ENCODE data around the gene RHOD.

DNA sequence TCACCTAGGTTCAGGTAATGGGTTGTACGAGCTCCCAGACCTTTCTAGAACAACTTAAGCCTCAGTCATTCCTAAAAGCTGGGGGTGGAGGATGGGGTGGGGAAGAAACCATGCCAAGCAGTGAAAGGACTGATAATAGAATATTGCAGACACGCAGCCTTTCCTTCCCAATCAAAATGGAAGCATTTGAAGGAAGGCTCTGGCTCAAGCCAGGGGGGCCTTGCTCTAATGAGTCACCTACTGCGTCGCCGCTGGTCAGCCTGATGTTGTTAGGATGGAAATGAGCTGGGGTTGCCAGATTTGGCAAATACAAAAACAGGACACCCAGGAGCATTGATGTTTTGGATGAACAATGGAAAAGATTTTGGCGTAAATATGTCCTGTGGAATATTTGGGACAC lies 27.5 kb upstream of the RHOD start:
- no peak for TF ChIP-seq EGR1 (IDR thresholded peaks at IDR 0.05; ENCODE audit: borderline replicate concordance in 1 of 2, low read depth in 2 of 2, low read length in 2 of 2)
- no peak for TF ChIP-seq RAD21 (IDR thresholded peaks at IDR 0.05; ENCODE audit: insufficient read depth, low read depth, low read length)
- TF ChIP-seq, protein P1, sequence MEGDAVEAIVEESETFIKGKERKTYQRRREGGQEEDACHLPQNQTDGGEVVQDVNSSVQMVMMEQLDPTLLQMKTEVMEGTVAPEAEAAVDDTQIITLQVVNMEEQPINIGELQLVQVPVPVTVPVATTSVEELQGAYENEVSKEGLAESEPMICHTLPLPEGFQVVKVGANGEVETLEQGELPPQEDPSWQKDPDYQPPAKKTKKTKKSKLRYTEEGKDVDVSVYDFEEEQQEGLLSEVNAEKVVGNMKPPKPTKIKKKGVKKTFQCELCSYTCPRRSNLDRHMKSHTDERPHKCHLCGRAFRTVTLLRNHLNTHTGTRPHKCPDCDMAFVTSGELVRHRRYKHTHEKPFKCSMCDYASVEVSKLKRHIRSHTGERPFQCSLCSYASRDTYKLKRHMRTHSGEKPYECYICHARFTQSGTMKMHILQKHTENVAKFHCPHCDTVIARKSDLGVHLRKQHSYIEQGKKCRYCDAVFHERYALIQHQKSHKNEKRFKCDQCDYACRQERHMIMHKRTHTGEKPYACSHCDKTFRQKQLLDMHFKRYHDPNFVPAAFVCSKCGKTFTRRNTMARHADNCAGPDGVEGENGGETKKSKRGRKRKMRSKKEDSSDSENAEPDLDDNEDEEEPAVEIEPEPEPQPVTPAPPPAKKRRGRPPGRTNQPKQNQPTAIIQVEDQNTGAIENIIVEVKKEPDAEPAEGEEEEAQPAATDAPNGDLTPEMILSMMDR (IDR thresholded peaks at IDR 0.05 in 2 of 3, conservative IDR thresholded peaks at IDR 0.05 in 1 of 3; ENCODE audit: control insufficient read depth in 2 of 3, extremely low read depth in 1 of 3, insufficient read depth in 1 of 3, low read depth in 3 of 3, low read length in 3 of 3): no peak
- no peak for TF ChIP-seq STAT1 (conservative IDR thresholded peaks at IDR 0.05)
